ENCODE results near the gene UBALD2.

DNA sequence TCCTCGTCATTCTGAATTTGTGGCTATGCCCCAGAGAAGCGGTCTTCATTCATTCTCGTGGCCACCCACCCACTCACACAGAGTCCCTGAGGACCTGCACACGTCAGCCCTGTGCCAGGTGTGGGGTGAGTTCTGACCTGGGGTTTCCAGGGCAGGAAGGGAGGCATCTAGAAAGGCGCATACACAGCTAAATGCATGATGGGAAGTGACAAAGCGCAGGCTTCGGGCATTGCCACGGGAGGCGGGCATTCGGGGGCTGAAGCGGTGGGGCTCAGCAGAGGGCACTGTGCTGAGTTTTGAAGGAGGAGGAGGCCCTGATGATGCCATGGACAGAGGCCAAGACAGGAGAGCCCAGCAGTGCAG lies 10.9 kb downstream of the UBALD2 start:
- TF ChIP-seq, protein P1, sequence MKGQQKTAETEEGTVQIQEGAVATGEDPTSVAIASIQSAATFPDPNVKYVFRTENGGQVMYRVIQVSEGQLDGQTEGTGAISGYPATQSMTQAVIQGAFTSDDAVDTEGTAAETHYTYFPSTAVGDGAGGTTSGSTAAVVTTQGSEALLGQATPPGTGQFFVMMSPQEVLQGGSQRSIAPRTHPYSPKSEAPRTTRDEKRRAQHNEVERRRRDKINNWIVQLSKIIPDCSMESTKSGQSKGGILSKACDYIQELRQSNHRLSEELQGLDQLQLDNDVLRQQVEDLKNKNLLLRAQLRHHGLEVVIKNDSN (CRISPR knock-in tag; IDR thresholded peaks at IDR 0.05) = no peak
- TF ChIP-seq, protein P2, sequence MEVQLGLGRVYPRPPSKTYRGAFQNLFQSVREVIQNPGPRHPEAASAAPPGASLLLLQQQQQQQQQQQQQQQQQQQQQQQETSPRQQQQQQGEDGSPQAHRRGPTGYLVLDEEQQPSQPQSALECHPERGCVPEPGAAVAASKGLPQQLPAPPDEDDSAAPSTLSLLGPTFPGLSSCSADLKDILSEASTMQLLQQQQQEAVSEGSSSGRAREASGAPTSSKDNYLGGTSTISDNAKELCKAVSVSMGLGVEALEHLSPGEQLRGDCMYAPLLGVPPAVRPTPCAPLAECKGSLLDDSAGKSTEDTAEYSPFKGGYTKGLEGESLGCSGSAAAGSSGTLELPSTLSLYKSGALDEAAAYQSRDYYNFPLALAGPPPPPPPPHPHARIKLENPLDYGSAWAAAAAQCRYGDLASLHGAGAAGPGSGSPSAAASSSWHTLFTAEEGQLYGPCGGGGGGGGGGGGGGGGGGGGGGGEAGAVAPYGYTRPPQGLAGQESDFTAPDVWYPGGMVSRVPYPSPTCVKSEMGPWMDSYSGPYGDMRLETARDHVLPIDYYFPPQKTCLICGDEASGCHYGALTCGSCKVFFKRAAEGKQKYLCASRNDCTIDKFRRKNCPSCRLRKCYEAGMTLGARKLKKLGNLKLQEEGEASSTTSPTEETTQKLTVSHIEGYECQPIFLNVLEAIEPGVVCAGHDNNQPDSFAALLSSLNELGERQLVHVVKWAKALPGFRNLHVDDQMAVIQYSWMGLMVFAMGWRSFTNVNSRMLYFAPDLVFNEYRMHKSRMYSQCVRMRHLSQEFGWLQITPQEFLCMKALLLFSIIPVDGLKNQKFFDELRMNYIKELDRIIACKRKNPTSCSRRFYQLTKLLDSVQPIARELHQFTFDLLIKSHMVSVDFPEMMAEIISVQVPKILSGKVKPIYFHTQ (CRISPR knock-in tag; IDR thresholded peaks at IDR 0.05) = no peak
- TF ChIP-seq, protein P3, sequence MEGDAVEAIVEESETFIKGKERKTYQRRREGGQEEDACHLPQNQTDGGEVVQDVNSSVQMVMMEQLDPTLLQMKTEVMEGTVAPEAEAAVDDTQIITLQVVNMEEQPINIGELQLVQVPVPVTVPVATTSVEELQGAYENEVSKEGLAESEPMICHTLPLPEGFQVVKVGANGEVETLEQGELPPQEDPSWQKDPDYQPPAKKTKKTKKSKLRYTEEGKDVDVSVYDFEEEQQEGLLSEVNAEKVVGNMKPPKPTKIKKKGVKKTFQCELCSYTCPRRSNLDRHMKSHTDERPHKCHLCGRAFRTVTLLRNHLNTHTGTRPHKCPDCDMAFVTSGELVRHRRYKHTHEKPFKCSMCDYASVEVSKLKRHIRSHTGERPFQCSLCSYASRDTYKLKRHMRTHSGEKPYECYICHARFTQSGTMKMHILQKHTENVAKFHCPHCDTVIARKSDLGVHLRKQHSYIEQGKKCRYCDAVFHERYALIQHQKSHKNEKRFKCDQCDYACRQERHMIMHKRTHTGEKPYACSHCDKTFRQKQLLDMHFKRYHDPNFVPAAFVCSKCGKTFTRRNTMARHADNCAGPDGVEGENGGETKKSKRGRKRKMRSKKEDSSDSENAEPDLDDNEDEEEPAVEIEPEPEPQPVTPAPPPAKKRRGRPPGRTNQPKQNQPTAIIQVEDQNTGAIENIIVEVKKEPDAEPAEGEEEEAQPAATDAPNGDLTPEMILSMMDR (IDR thresholded peaks at IDR 0.05) = no peak
- TF ChIP-seq ETV6 (CRISPR knock-in tag; IDR thresholded peaks at IDR 0.05) (no peak), ZNF671 (CRISPR knock-in tag; IDR thresholded peaks at IDR 0.05) (no peak), CREM (CRISPR knock-in tag; IDR thresholded peaks at IDR 0.05) (no peak), SP1 (CRISPR knock-in tag; conservative IDR thresholded peaks at IDR 0.05) (no peak)
- TF ChIP-seq, protein P4, sequence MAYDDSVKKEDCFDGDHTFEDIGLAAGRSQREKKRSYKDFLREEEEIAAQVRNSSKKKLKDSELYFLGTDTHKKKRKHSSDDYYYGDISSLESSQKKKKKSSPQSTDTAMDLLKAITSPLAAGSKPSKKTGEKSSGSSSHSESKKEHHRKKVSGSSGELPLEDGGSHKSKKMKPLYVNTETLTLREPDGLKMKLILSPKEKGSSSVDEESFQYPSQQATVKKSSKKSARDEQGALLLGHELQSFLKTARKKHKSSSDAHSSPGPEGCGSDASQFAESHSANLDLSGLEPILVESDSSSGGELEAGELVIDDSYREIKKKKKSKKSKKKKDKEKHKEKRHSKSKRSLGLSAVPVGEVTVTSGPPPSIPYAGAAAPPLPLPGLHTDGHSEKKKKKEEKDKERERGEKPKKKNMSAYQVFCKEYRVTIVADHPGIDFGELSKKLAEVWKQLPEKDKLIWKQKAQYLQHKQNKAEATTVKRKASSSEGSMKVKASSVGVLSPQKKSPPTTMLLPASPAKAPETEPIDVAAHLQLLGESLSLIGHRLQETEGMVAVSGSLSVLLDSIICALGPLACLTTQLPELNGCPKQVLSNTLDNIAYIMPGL (CRISPR knock-in tag; IDR thresholded peaks at IDR 0.05) = no peak
- TF ChIP-seq, protein P5, sequence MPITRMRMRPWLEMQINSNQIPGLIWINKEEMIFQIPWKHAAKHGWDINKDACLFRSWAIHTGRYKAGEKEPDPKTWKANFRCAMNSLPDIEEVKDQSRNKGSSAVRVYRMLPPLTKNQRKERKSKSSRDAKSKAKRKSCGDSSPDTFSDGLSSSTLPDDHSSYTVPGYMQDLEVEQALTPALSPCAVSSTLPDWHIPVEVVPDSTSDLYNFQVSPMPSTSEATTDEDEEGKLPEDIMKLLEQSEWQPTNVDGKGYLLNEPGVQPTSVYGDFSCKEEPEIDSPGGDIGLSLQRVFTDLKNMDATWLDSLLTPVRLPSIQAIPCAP (CRISPR knock-in tag; IDR thresholded peaks at IDR 0.05) = no peak
